DND-41 (cell line): ENCODE data around the gene MEG3.

Experiments used
- ATAC-seq: fragments of 200-7000 bp; cut with Tn5 transposase; 3 replicates; pipeline ENCODE4 v1.9.1; 2021; ENCODE audit warnings: low read depth; ENCODE audit not compliant: insufficient read depth
- DNase-seq: peaks from one replicate; pipeline ENCODE4 v3.0.0-alpha.2; 2020
- H2AFZ ChIP-seq: 2 replicates; pipeline ENCODE4 v1.6.0; 2012; ENCODE audit warnings: low read depth, low read length
- H3K27ac ChIP-seq: 2 replicates; pipeline ENCODE4 v1.5.1; 2012; ENCODE audit warnings: low read length, inconsistent platforms
- H3K27me3 ChIP-seq: fragments of 200-600 bp; sonication (generic); 2 replicates; pipeline ENCODE4 v1.6.0; 2012; ENCODE audit warnings: low read length, mild to moderate bottlenecking, inconsistent platforms; ENCODE audit not compliant: insufficient read depth, poor library complexity
- H3K36me3 ChIP-seq: 2 replicates; pipeline ENCODE4 v1.5.1; 2012; ENCODE audit warnings: low read length, inconsistent platforms; ENCODE audit not compliant: insufficient read depth
- H3K4me1 ChIP-seq: 2 replicates; pipeline ENCODE4 v1.5.1; 2012; ENCODE audit warnings: mild to moderate bottlenecking, low read length; ENCODE audit not compliant: insufficient read depth
- H3K4me2 ChIP-seq: 2 replicates; pipeline ENCODE4 v1.6.0; 2012; ENCODE audit warnings: mild to moderate bottlenecking, moderate library complexity, low read length, inconsistent platforms; ENCODE audit not compliant: insufficient read depth
- H3K4me3 ChIP-seq, 2 experiments: fragments of 200-600 bp in 1 of 2; shearing (Covaris generic) in 1 of 2; 2 replicates each; pipeline ENCODE4 v1.5.1; 2012 to 2016; ENCODE audit warnings: inconsistent platforms in 2 of 2, low read length in 2 of 2, mild to moderate bottlenecking in 2 of 2, low read depth in 1 of 2, moderate library complexity in 1 of 2
- H3K79me2 ChIP-seq: 2 replicates; pipeline ENCODE4 v1.6.0; 2012; ENCODE audit warnings: low read length, inconsistent platforms; ENCODE audit not compliant: insufficient read depth
- H3K9ac ChIP-seq: 2 replicates; pipeline ENCODE4 v1.6.0; 2012; ENCODE audit warnings: low read depth, mild to moderate bottlenecking, inconsistent platforms, low read length, moderate library complexity
- H3K9me3 ChIP-seq: 2 replicates; pipeline ENCODE4 v1.5.1; 2012; ENCODE audit warnings: low read length, moderate library complexity, mild to moderate bottlenecking, inconsistent platforms; ENCODE audit not compliant: insufficient read depth, severe bottlenecking
- H4K20me1 ChIP-seq: 2 replicates; pipeline ENCODE4 v1.6.0; 2012; ENCODE audit warnings: low read length; ENCODE audit not compliant: insufficient read depth
- EZH2 ChIP-seq: IDR thresholded peaks from 3 replicates; pipeline ENCODE4 v1.6.1; 2012; ENCODE audit warnings: borderline replicate concordance, low read depth, mild to moderate bottlenecking, moderate library complexity, low read length, inconsistent platforms; ENCODE audit not compliant: severe bottlenecking
- TF ChIP-seq, protein P1 (sequence below): IDR thresholded peaks from 2 replicates; pipeline ENCODE4 v1.5.1; 2012; ENCODE audit warnings: borderline replicate concordance, low read length, moderate library complexity, mild to moderate bottlenecking; ENCODE audit not compliant: poor library complexity, severe bottlenecking; ENCODE audit errors: extremely low read depth

The MEG3 gene

GRCh38 chr14:100789460-100790417, 36.2 kb upstream of the MEG3 start:
- H3K9me3 ChIP-seq = no peaks in the 10 kb centered on the region
- H3K79me2 ChIP-seq = no peaks in the 10 kb centered on the region
- ATAC-seq (no peak), DNase-seq (no peak)
- H3K4me1 ChIP-seq = no peaks in the 10 kb centered on the region
- no peak overlapping the region for H3K27ac ChIP-seq
- H3K4me3 ChIP-seq = no peak overlapping the region
- peaks cover 13% of the 10 kb centered on the region for H3K27me3 ChIP-seq
- H3K36me3 ChIP-seq = no peaks in the 10 kb centered on the region
- no peak overlapping the region for H2AFZ ChIP-seq
- H3K9ac ChIP-seq = no peak overlapping the region
- H3K4me2 ChIP-seq = no peak overlapping the region
- no peaks in the 10 kb centered on the region for H4K20me1 ChIP-seq
- TF ChIP-seq EZH2 = no peak
- TF ChIP-seq, protein P1, sequence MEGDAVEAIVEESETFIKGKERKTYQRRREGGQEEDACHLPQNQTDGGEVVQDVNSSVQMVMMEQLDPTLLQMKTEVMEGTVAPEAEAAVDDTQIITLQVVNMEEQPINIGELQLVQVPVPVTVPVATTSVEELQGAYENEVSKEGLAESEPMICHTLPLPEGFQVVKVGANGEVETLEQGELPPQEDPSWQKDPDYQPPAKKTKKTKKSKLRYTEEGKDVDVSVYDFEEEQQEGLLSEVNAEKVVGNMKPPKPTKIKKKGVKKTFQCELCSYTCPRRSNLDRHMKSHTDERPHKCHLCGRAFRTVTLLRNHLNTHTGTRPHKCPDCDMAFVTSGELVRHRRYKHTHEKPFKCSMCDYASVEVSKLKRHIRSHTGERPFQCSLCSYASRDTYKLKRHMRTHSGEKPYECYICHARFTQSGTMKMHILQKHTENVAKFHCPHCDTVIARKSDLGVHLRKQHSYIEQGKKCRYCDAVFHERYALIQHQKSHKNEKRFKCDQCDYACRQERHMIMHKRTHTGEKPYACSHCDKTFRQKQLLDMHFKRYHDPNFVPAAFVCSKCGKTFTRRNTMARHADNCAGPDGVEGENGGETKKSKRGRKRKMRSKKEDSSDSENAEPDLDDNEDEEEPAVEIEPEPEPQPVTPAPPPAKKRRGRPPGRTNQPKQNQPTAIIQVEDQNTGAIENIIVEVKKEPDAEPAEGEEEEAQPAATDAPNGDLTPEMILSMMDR = no peak

- no peak for DNase-seq
- Histone ChIP-seq H3K36me3 (no peaks in the 10 kb centered on the region), H3K27me3 (peaks cover 13% of the 10 kb centered on the region), H3K27ac (no peak overlapping the region), H4K20me1 (no peaks in the 10 kb centered on the region), H3K4me2 (no peak overlapping the region), H3K4me1 (no peaks in the 10 kb centered on the region), H3K9me3 (no peaks in the 10 kb centered on the region), H3K9ac (no peak overlapping the region), H2AFZ (no peak overlapping the region), H3K4me3 (no peak overlapping the region), H3K79me2 (no peaks in the 10 kb centered on the region)
- ATAC-seq = no peak
- TF ChIP-seq, protein P1 = no peak
- no peak for TF ChIP-seq EZH2
Observed at GRCh38 chr14:100790502-100791347, 35.2 kb upstream of the MEG3 start.

DNA sequence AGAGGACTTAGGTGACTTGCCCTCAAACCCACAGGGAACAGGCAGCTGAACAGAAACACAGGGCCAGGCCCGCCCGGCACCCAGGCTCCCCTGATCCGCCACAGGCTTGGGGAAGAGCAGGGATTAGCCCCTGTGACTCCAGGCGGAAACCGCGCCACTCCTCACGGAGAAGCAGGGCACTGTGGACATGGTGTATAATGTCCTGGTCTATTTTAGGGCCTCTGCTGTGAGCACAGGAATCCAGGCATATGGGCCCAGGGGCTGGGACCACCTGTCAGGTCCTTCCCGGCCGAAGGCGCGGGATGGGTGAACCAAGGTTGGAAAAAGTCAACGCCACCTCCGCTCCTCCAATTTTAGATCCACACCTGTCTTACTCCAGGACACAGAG, 34.6 kb upstream of the MEG3 start:
- Histone ChIP-seq H4K20me1 (no peaks in the 10 kb centered on the region), H3K9ac (no peak overlapping the region), H3K4me1 (no peaks in the 10 kb centered on the region), H3K79me2 (no peaks in the 10 kb centered on the region), H3K36me3 (no peaks in the 10 kb centered on the region), H3K9me3 (no peaks in the 10 kb centered on the region), H2AFZ (no peak overlapping the region), H3K4me2 (no peak overlapping the region), H3K4me3 (no peak overlapping the region), H3K27ac (no peak overlapping the region), H3K27me3 (peaks cover 13% of the 10 kb centered on the region)
- DNase-seq (no peak), ATAC-seq (no peak)
- TF ChIP-seq EZH2 = no peak

GRCh38 chr14:100791995-100792394, 33.9 kb upstream of the MEG3 start:
- Histone ChIP-seq H3K79me2 (no peaks in the 10 kb centered on the region), H4K20me1 (no peaks in the 10 kb centered on the region)
- ATAC-seq = no peak

More at GRCh38 chr14:100791995-100792394, 33.9 kb upstream of the MEG3 start:
- Histone ChIP-seq H3K9ac (no peak overlapping the region), H3K4me2 (no peak overlapping the region), H3K4me1 (no peaks in the 10 kb centered on the region), H3K36me3 (no peaks in the 10 kb centered on the region), H3K4me3 (no peak overlapping the region), H3K9me3 (no peaks in the 10 kb centered on the region), H2AFZ (no peak overlapping the region), H3K27me3 (peaks cover 13% of the 10 kb centered on the region), H3K27ac (no peak overlapping the region)
- TF ChIP-seq EZH2 = no peak
- TF ChIP-seq, protein P1 = no peak
- no peak for DNase-seq
